Activated CD8-positive, alpha-beta memory T cell treated with anti-CD3 and anti-CD28 coated beads, Interleukin-2, amount 10 ng/mL, durations not matched to agents 7 days and 5 days (primary cell): ENCODE data around the gene RETREG2. TPM values are rescaled to one million over a fixed set of nuclear protein-coding genes. Genes with fewer than 3 reads are reported as not detected.
A peak's percentile ranks its signal among the peaks of the same experiment; 100 is the strongest.

Experiments used
- ATAC-seq: fragments of 150-1000 bp; cut with Tn5 transposase; one replicate; pipeline ENCODE4 v1.10.0; 2021; ENCODE audit warnings: moderate library complexity
- CTCF ChIA-PET: fragments of 350-600 bp; sonication (Branson Sonifier 250); formaldehyde crosslinking; loops from one replicate; lab custom pipeline; 2021; ENCODE audit warnings: antibody characterized with exemption; lab: Charles Lee
- DNase-seq: peaks from one replicate; pipeline ENCODE4 v3.0.0-alpha.2; 2020
- H3K27ac Mint-ChIP-seq: one replicate; pipeline ENCODE4 v1.8.0; 2021; ENCODE audit warnings: mild to moderate bottlenecking, mixed read lengths
- H3K27me3 Mint-ChIP-seq: one replicate; pipeline ENCODE4 v1.8.0; 2021; ENCODE audit warnings: mixed read lengths
- H3K36me3 Mint-ChIP-seq: one replicate; pipeline ENCODE4 v1.8.0; 2021; ENCODE audit warnings: mild to moderate bottlenecking, mixed read lengths
- H3K4me1 Mint-ChIP-seq: one replicate; pipeline ENCODE4 v1.8.0; 2021; ENCODE audit warnings: mixed read lengths
- H3K4me3 Mint-ChIP-seq: one replicate; pipeline ENCODE4 v1.8.0; 2021; ENCODE audit warnings: mild to moderate bottlenecking, moderate library complexity, mixed read lengths
- H3K9me3 Mint-ChIP-seq: one replicate; pipeline ENCODE4 v1.8.0; 2022; ENCODE audit warnings: low read depth, mixed read lengths
- total RNA-seq, 2 experiments: library from RNA; stranded (reverse); gene quantifications; one replicate each; pipeline ENCODE4 v1.2.3, GENCODE V29; 2021

RETREG2 gene
- total RNA-seq, 2 experiments from 2014 or later, result 95.8 to 110 TPM

DNA sequence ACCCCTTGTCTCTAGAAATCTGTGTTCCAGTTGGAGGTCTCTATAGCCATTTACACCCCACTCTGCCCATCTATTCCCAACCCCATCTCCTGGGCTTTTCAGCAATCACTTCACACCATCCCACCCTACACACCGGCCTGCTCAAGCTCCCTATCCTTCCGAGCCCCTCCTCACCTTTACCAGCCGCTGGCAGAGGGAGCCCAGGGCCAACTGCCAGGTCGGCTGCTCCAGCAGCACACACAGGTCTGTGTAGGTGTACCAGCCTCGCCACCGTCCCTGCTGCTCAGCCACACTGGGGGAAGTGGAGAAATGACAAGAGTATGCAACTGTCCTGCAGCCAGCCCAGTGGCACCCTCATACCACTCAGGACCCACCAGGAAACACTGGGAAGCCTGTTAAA lies 4.9 kb upstream of the RETREG2 start:
- no peaks in the 10 kb centered on the region for H3K9me3 Mint-ChIP-seq

GRCh38 chr2:219174146-219174545 lies 3.9 kb upstream of the RETREG2 start:
- peak overlapping the region; percentile 35 for H3K27ac Mint-ChIP-seq
- peak overlapping the region; percentile 4 for H3K4me3 Mint-ChIP-seq
- H3K4me1 Mint-ChIP-seq, result peaks cover 45% of the 10 kb centered on the region

More for the DNA sequence above, 4.9 kb upstream of the RETREG2 start:
- CTCF ChIA-PET, result interaction anchor here (1.4 to 8.2 kb wide), 7 partner anchors 15 to 122 kb away, joined by 5 to 75 read pairs (median 42); partner anchors contain the start of genes ABCB6, NHEJ1 and ZFAND2B
- H3K27me3 Mint-ChIP-seq, result no peaks in the 10 kb centered on the region
- no peak for DNase-seq
- no peak overlapping the region for H3K4me3 Mint-ChIP-seq
- no peak overlapping the region for H3K27ac Mint-ChIP-seq
- peaks cover 41% of the 10 kb centered on the region for H3K4me1 Mint-ChIP-seq
- peaks cover 29% of the 10 kb centered on the region for H3K36me3 Mint-ChIP-seq
- no peak for ATAC-seq

DNA sequence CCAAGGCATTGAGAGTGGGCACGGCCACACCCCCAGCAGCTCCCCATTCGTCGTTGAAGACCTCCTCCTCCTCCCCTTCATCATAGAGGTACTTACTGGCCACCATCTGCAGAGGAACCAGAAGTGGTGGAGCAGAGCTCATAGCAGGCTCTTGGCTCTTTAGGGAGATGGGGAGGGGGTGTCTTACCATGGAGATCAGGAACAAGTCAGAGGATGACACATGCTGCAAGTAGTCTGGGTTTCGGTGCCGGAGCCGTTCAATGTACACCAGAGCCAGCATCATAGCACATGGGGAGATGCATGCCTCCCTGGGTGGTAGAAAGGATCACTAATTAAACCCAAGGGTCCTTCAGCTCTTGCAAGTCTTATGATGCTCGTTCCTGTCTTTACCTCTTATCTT lies 3.3 kb upstream of the RETREG2 start:
- no peak for ATAC-seq
- Mint-ChIP-seq H3K27me3 (no peaks in the 10 kb centered on the region), H3K4me3 (peak overlapping the region; percentile 4), H3K4me1 (peaks cover 48% of the 10 kb centered on the region), H3K27ac (peak overlapping the region; percentile 35), H3K36me3 (peaks cover 37% of the 10 kb centered on the region), H3K9me3 (no peaks in the 10 kb centered on the region)
- CTCF ChIA-PET, result interaction anchor here (1.1 to 8.2 kb wide), 8 partner anchors 17 to 120 kb away, joined by 3 to 75 read pairs (median 10); partner anchors contain the start of genes NHEJ1 and ZFAND2B
- no peak for DNase-seq

More at GRCh38 chr2:219174146-219174545, 3.9 kb upstream of the RETREG2 start:
- H3K27me3 Mint-ChIP-seq, result no peaks in the 10 kb centered on the region
- ATAC-seq (no peak), DNase-seq (no peak)
- CTCF ChIA-PET, result interaction anchor here (0.9 to 8.2 kb wide), 7 partner anchors 16 to 121 kb away, joined by 3 to 75 read pairs (median 14); partner anchors contain the start of genes ABCB6, DNAJB2, NHEJ1 and ZFAND2B
- no peaks in the 10 kb centered on the region for H3K9me3 Mint-ChIP-seq
- H3K36me3 Mint-ChIP-seq, result peaks cover 32% of the 10 kb centered on the region

DNA sequence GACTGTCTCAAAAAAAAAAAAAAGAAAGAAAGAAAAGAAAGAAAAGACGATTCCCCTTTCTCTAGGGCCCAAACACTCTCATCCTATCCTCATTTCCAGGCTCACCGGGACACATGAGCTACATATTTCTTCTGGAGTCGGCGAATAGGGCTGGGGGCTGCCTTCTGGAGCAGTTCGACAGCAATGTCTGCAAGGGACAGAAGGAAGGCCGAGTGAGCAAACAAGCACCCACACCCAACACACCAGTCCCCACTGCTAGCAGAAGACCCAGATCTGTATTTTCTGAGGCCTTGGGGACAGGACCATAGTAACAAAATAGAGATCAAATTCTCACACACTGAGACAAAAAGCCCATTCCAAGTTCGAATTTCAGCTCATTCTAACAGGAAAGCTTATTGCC lies 2.6 kb upstream of the RETREG2 start:
- peak overlapping the region; percentile 81 for H3K27ac Mint-ChIP-seq
- CTCF ChIA-PET, result interaction anchor here (0.6 to 8.2 kb wide), 22 partner anchors 9 to 410 kb away, joined by 3 to 75 read pairs (median 4); partner anchors contain the start of genes ANKZF1, ATG9A, DNAJB2 and DNPEP
- H3K4me3 Mint-ChIP-seq, result peak overlapping the region; percentile 79
- peaks cover 39% of the 10 kb centered on the region for H3K36me3 Mint-ChIP-seq
- peaks cover 49% of the 10 kb centered on the region for H3K4me1 Mint-ChIP-seq
- no peak for ATAC-seq
- H3K27me3 Mint-ChIP-seq, result no peaks in the 10 kb centered on the region
- H3K9me3 Mint-ChIP-seq, result no peaks in the 10 kb centered on the region
- DNase-seq, result no peak

DNA sequence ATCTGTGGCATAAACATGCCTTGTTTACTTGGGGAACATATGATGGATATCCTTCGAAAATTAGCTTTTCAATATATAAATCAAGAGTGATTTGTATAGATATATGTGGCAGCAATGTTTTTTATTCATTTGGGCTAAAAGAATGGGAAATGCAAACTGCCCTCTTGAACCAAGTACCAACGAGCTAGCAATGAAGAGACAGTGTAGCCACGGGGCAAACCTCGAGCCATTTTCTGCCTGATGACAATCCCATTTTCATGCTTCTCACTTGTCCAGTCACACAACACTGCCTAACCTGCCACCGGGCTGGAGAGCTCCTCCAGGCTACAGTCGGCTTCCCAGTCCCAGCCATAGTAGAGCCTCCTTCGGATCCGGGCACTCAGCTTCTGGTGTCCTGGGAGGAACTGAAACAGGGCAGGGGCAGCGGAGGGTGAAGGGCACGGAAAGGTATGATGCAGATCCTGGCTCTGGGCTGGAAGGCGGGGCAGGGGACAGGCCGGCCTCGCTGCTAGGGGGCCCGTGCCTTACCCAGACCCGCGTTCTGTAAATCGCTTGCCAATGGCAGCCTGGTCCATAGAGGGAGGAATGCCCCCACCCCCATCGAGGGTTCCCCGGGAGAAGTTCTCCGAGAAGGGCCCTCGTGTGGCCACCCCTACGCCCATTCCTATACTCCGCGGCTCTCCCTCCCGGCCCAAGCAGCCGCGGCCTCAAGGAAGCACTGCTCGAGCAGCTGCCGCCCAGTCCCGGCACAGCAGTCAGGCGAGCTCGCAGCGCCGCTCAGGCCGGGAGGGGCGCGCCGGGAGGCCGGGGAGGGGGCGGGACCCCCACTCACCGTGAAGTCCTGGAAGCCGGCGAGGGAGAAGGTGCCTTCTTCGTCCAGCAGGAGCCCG lies 1.9 kb upstream of the RETREG2 start:
- Mint-ChIP-seq H3K36me3 (peaks cover 46% of the 10 kb centered on the region), H3K4me3 (peak overlapping the region; percentile 79)

GRCh38 chr2:219176818-219177551 lies 1.1 kb upstream of the RETREG2 start, which contains the start of gene CNPPD1:
Gene CNPPD1, minus strand, starts transcription at chr2:219176925. Its CDS starts 97 bp downstream, at chr2:219176828.
- Mint-ChIP-seq H3K27ac (peak within 1 kb of the TSS; percentile 99), H3K36me3 (peaks cover 47% of the 10 kb centered on the region)

More for the DNA sequence above, 1.9 kb upstream of the RETREG2 start:
- H3K27ac Mint-ChIP-seq, result peak overlapping the region; percentile 81
- CTCF ChIA-PET, result interaction anchor here (0.6 to 8.2 kb wide), 25 partner anchors 10 to 409 kb away, joined by 3 to 75 read pairs (median 4); partner anchors contain the start of genes ANKZF1, ATG9A, DNAJB2 and DNPEP
- no peaks in the 10 kb centered on the region for H3K27me3 Mint-ChIP-seq
- peaks cover 51% of the 10 kb centered on the region for H3K4me1 Mint-ChIP-seq
- peak; percentile 57 for DNase-seq
- no peaks in the 10 kb centered on the region for H3K9me3 Mint-ChIP-seq
- peak; percentile 29 for ATAC-seq

DNA sequence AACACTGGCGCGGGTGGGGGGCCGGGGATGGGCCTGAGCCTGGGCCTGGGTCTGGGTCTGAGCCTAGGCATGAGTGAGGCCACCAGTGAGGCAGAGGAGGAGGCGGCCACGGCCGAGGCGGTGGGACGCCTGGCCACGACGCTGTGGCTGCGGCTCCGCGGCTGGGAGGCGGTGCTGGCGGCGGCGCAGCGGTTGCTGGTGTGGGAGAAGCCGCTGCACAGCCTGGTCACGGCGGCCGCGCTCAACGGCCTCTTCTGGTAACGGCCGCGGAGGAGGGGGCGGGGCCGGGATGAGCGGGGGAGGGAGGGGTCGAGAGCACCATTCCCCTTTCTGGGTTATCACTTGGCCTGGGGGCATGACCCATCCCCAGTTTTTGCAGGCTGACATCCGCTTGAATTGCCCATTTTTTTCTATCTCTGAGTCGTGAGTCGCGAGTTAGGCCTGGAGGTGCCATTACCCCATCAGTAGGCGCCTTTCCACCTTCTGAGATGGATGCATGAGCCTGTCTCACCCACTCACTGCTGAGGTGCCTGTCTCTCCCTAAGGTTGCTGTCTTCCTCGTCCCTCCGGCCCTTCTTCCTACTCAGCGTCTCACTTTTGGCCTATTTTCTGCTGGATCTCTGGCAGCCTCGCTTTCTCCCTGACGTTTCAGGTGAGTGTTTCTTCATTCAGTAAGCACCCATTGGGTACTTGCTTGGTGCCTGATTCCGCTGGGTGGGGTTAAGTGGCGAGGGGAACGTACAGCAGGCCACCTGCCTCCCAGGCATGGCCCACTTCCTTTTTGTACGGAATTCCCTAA lies 501 bp downstream of the RETREG2 start:
- peak overlapping the region; percentile 79 for H3K4me3 Mint-ChIP-seq
- H3K36me3 Mint-ChIP-seq, result peaks cover 45% of the 10 kb centered on the region
- no peaks in the 10 kb centered on the region for H3K27me3 Mint-ChIP-seq
- H3K4me1 Mint-ChIP-seq, result peaks cover 73% of the 10 kb centered on the region
- no peaks in the 10 kb centered on the region for H3K9me3 Mint-ChIP-seq
- peak overlapping the region; percentile 78 for H3K27ac Mint-ChIP-seq
- DNase-seq (peak; percentile 63), ATAC-seq (peak; percentile 5)
- CTCF ChIA-PET, result interaction anchor here (1.3 to 3.7 kb wide), 4 partner anchors 15 to 116 kb away, joined by 5 to 16 read pairs (median 6); no protein-coding TSS in a partner anchor

More at GRCh38 chr2:219176818-219177551, 1.1 kb upstream of the RETREG2 start, which contains the start of gene CNPPD1:
- H3K27me3 Mint-ChIP-seq, result no peaks in the 10 kb centered on the region
- H3K4me1 Mint-ChIP-seq, result peaks cover 58% of the 10 kb centered on the region
- peak within 1 kb of the TSS; percentile 79 for H3K4me3 Mint-ChIP-seq
- CTCF ChIA-PET, result interaction anchor here (0.7 to 8.2 kb wide), 20 partner anchors 11 to 279 kb away, joined by 3 to 75 read pairs (median 4); partner anchors contain the start of genes ANKZF1, ATG9A, DNPEP and NHEJ1
- H3K9me3 Mint-ChIP-seq, result no peaks in the 10 kb centered on the region
- DNase-seq, result peak; percentile 91
- ATAC-seq, result peak; percentile 84

GRCh38 chr2:219179601-219180465 lies 1.8 kb downstream of the RETREG2 start:
- no peaks in the 10 kb centered on the region for H3K27me3 Mint-ChIP-seq
- ATAC-seq, result no peak
- no peaks in the 10 kb centered on the region for H3K9me3 Mint-ChIP-seq
- peak overlapping the region; percentile 79 for H3K4me3 Mint-ChIP-seq
- no peak for DNase-seq
- CTCF ChIA-PET, result interaction anchor here (1.2 to 3.7 kb wide), 7 partner anchors 13 to 115 kb away, joined by 3 to 16 read pairs (median 6); partner anchors contain the start of gene DNAJB2
- peak overlapping the region; percentile 78 for H3K27ac Mint-ChIP-seq
- H3K4me1 Mint-ChIP-seq, result peaks cover 66% of the 10 kb centered on the region
- H3K36me3 Mint-ChIP-seq, result peaks cover 44% of the 10 kb centered on the region

- no peak for DNase-seq
- Mint-ChIP-seq H3K9me3 (no peaks in the 10 kb centered on the region), H3K36me3 (peaks cover 47% of the 10 kb centered on the region), H3K4me1 (peaks cover 56% of the 10 kb centered on the region), H3K27me3 (no peaks in the 10 kb centered on the region), H3K4me3 (no peak overlapping the region), H3K27ac (peak overlapping the region; percentile 81)
- CTCF ChIA-PET, result interaction anchor here (0.8 to 3.7 kb wide), 9 partner anchors 9 to 114 kb away, joined by 3 to 16 read pairs (median 8); partner anchors contain the start of genes DNAJB2 and ZFAND2B
- no peak for ATAC-seq
Observed at GRCh38 chr2:219180961-219181360, 2.9 kb downstream of the RETREG2 start.

GRCh38 chr2:219181531-219181930 lies 3.5 kb downstream of the RETREG2 start:
- ATAC-seq (no peak), DNase-seq (no peak)
- Mint-ChIP-seq H3K27ac (peak overlapping the region; percentile 81), H3K9me3 (no peaks in the 10 kb centered on the region), H3K36me3 (peaks cover 47% of the 10 kb centered on the region), H3K4me3 (peak overlapping the region; percentile 13), H3K27me3 (no peaks in the 10 kb centered on the region), H3K4me1 (peaks cover 55% of the 10 kb centered on the region)
- CTCF ChIA-PET, result interaction anchor here (0.8 to 3.7 kb wide), 11 partner anchors 10 to 113 kb away, joined by 3 to 16 read pairs (median 7); partner anchors contain the start of genes DNAJB2 and ZFAND2B
